ENCODE data around the gene ABCE1. TPM values are rescaled to one million over a fixed set of nuclear protein-coding genes. Genes with fewer than 3 reads are reported as not detected.

ABCE1 gene

GRCh38 chr4:145178740-145179280, 80.7 kb downstream of the ABCE1 start:
- no peak for DNase-seq (ENCODE audit: low spot score)
- H3K9me3 ChIP-seq (replicated peaks in 1 of 2; ENCODE audit: control insufficient read depth in 2 of 2, insufficient read depth in 1 of 2, low read depth in 1 of 2, low read length in 2 of 2) = no peaks in the 10 kb centered on the region
- H3K27me3 ChIP-seq (ENCODE audit: control insufficient read depth in 3 of 3, insufficient read depth in 3 of 3, low read depth in 1 of 3, low read length in 3 of 3) = no peaks in the 10 kb centered on the region
- H3K36me3 ChIP-seq (replicated peaks in 1 of 2; ENCODE audit: control insufficient read depth in 2 of 2, insufficient read depth in 2 of 2, low read length in 2 of 2) = peaks cover 1 to 14% of the 10 kb centered on the region in 2 donors
- no peak overlapping the region for H2BK15ac ChIP-seq (ENCODE audit: low read length)
- H3K4ac ChIP-seq (ENCODE audit: low read length) = no peak overlapping the region
- peak overlapping the region; percentile 97 for H2AFZ ChIP-seq (ENCODE audit: low read length)
- no peak overlapping the region for H3K23ac ChIP-seq (ENCODE audit: low read depth, low read length, poor library complexity)
- no peak overlapping the region for H3K27ac ChIP-seq (replicated peaks; ENCODE audit: low read length)
- peak overlapping the region; percentile 55 to 91 for H3K4me3 ChIP-seq (ENCODE audit: low read length in 2 of 2)
- no peak overlapping the region for H4K8ac ChIP-seq (ENCODE audit: low read depth, low read length)
- no peak overlapping the region for H2BK12ac ChIP-seq (ENCODE audit: low read length)
- peaks cover 4 to 8% of the 10 kb centered on the region in 2 donors for H3K4me1 ChIP-seq (ENCODE audit: control insufficient read depth in 2 of 2, insufficient read depth in 1 of 2, low read depth in 1 of 2, low read length in 2 of 2)
- H4K91ac ChIP-seq (ENCODE audit: low read depth, low read length, poor library complexity) = no peak overlapping the region
- H3K14ac ChIP-seq (ENCODE audit: low read length) = no peak overlapping the region
- H2AK5ac ChIP-seq (ENCODE audit: low read depth, low read length) = no peak overlapping the region
- H3K18ac ChIP-seq (ENCODE audit: low read length) = no peak overlapping the region
- WGBS, 2 donors (ENCODE audit: extremely low coverage in 2 of 2, insufficient read length in 2 of 2, insufficient replicate concordance in 1 of 2) = no CpG with 5 or more reads among the region's 5 CpGs
- H2BK5ac ChIP-seq (ENCODE audit: low read length) = no peak overlapping the region
- no peak overlapping the region for H3K9ac ChIP-seq (ENCODE audit: low read depth, low read length, poor library complexity)
- H2BK120ac ChIP-seq (ENCODE audit: low read depth, low read length) = no peak overlapping the region
- peak overlapping the region; percentile 66 for H3K4me2 ChIP-seq (ENCODE audit: insufficient read depth, low read length, poor library complexity, severe bottlenecking)
- H3K79me1 ChIP-seq (ENCODE audit: low read depth, low read length) = peaks cover 2% of the 10 kb centered on the region

Small RNA genes within 50 kb of the gene (small RNA-seq; reads per million reads assigned to genes)
- not detected for gene RF00019 (ENCODE audit: insufficient read depth)
